CD4-positive, alpha-beta memory T cell (primary cell): Measurements from ENCODE around the gene APLF. TPM values are rescaled to one million over a fixed set of nuclear protein-coding genes. Genes with fewer than 3 reads are reported as not detected.

Experiments
- CTCF ChIA-PET: fragments of 350-600 bp; sonication (Branson Sonifier 250); formaldehyde crosslinking; loops from one replicate; lab custom pipeline; 2021; ENCODE audit warnings: inconsistent platforms; ENCODE audit not compliant: partially characterized antibody; lab: Charles Lee
- POLR2A ChIA-PET: fragments of 350-600 bp; sonication (Branson Sonifier 250); formaldehyde crosslinking; loops from one replicate; lab custom pipeline; 2021; ENCODE audit not compliant: partially characterized antibody; lab: Charles Lee
- DNase-seq, 5 donors: peaks; one replicate each; pipeline versions ENCODE4 v3.0.0 to v3.0.0-alpha.2; 2020 to 2022; ENCODE audit warnings: mixed read lengths in 1 of 5
- H3K27ac ChIP-seq: one replicate; pipeline ENCODE4 v1.7.0; 2013; ENCODE audit warnings: low read depth, low read length
- H3K27me3 ChIP-seq: 2 replicates; pipeline ENCODE4 v1.7.0; 2013; ENCODE audit warnings: mild to moderate bottlenecking, low read length, moderate library complexity; ENCODE audit not compliant: insufficient read depth
- H3K36me3 ChIP-seq: 2 replicates; pipeline ENCODE4 v1.7.0; 2013; ENCODE audit warnings: mild to moderate bottlenecking, low read length, moderate library complexity; ENCODE audit not compliant: insufficient read depth
- H3K4me1 ChIP-seq: 2 replicates; pipeline ENCODE4 v1.7.0; 2013; ENCODE audit warnings: mild to moderate bottlenecking, low read length, moderate library complexity; ENCODE audit not compliant: insufficient read depth
- H3K4me3 ChIP-seq, 2 donors: one replicate each; pipeline ENCODE4 v1.7.0; 2013; ENCODE audit warnings: low read length in 2 of 2, mild to moderate bottlenecking in 1 of 2
- H3K9me3 ChIP-seq, 2 donors: one replicate each; pipeline ENCODE4 v1.7.0; 2013; ENCODE audit warnings: low read length in 2 of 2, control low read depth in 1 of 2; ENCODE audit not compliant: control insufficient read depth in 1 of 2
- H3K27ac Mint-ChIP-seq, 7 donors: one replicate each; pipeline ENCODE4 v1.8.0; 2020 to 2021; ENCODE audit warnings: mixed read lengths in 7 of 7, mild to moderate bottlenecking in 6 of 7, inconsistent platforms in 3 of 7, moderate library complexity in 3 of 7
- H3K27me3 Mint-ChIP-seq, 2 donors: one replicate each; pipeline ENCODE4 v1.8.0; 2020 to 2021; ENCODE audit warnings: mixed read lengths in 2 of 2
- H3K36me3 Mint-ChIP-seq, 2 donors: one replicate each; pipeline ENCODE4 v1.8.0; 2020 to 2021; ENCODE audit warnings: mixed read lengths in 2 of 2, inconsistent platforms in 1 of 2, mild to moderate bottlenecking in 1 of 2
- H3K4me1 Mint-ChIP-seq, 4 donors: one replicate each; pipeline ENCODE4 v1.8.0; 2020 to 2021; ENCODE audit warnings: mixed read lengths in 4 of 4, mild to moderate bottlenecking in 1 of 4
- H3K4me3 Mint-ChIP-seq, 8 donors: one replicate each; pipeline ENCODE4 v1.8.0; 2020 to 2021; ENCODE audit warnings: mixed read lengths in 8 of 8, mild to moderate bottlenecking in 7 of 8, moderate library complexity in 6 of 8, inconsistent platforms in 3 of 8
- H3K9me3 Mint-ChIP-seq, 8 donors: one replicate each; pipeline ENCODE4 v1.8.0; 2020 to 2021; ENCODE audit warnings: mixed read lengths in 8 of 8, mild to moderate bottlenecking in 5 of 8, inconsistent platforms in 3 of 8, moderate library complexity in 1 of 8
- intact Hi-C: fragments of 100-400 bp; cut with micrococcal nuclease; formaldehyde crosslinking; loops from one replicate; pipeline ENCODE4 v1.15.1; 2023
- polyA plus RNA-seq, 2 donors: library from polyadenylated mRNA; unstranded; fragments of 300-500 nt; fragmentation: Illumina TruSeq; gene quantifications; one replicate each; pipeline ENCODE4 v1.2.3, GENCODE V29; 2021
- total RNA-seq, 2 experiments: library from RNA; stranded (reverse); gene quantifications; one replicate each; pipeline ENCODE4 v1.2.3, GENCODE V29; 2021

The APLF gene
- total and polyA plus RNA-seq, 4 experiments from 2014 or later: 2.9 to 9.5 (median 5.7) TPM

DNA sequence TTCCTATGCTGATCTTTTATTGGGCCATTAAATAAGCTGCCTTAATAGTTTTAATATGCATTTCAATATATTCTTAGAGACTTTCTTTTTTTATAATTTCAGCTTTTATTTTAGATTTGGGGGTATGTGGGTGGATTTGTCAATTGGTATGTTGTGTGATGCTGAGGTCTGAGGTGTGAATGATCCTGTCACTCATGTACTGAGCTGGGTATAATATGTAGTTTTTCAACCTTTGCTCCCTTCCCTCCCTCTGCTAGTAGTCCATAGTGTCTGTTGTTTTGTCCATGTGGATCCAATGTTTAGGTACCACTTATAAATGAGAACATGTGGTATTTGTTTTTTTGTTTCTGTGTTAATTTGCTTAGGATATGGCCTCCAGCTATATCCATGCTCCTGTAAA lies 140.5 kb downstream of the APLF start:
- peaks cover 6 to 14% of the 10 kb centered on the region in 2 donors for H3K36me3 Mint-ChIP-seq
- no peak overlapping the region for H3K27ac ChIP-seq
- H3K36me3 ChIP-seq: no peaks in the 10 kb centered on the region
- no peaks in the 10 kb centered on the region for H3K4me1 ChIP-seq
- POLR2A ChIA-PET: no interaction called here
- no peaks in the 10 kb centered on the region for H3K4me1 Mint-ChIP-seq
- H3K27me3 ChIP-seq: no peaks in the 10 kb centered on the region
- no peak for DNase-seq
- peaks cover 1 to 3% of the 10 kb centered on the region in 2 donors for H3K27me3 Mint-ChIP-seq
- CTCF ChIA-PET: interaction anchor here (5.3 kb wide), 1 partner anchor 12 kb away, joined by 18 read pairs; no protein-coding TSS in a partner anchor
- peaks cover 0 to 3% of the 10 kb centered on the region in 2 donors for H3K9me3 ChIP-seq
- H3K4me3 Mint-ChIP-seq: no peak overlapping the region
- intact Hi-C loops: no loop called here
- peaks cover 0 to 33% (median 14%) of the 10 kb centered on the region in 8 donors for H3K9me3 Mint-ChIP-seq
- H3K4me3 ChIP-seq: no peak overlapping the region
- H3K27ac Mint-ChIP-seq: no peak overlapping the region

DNA sequence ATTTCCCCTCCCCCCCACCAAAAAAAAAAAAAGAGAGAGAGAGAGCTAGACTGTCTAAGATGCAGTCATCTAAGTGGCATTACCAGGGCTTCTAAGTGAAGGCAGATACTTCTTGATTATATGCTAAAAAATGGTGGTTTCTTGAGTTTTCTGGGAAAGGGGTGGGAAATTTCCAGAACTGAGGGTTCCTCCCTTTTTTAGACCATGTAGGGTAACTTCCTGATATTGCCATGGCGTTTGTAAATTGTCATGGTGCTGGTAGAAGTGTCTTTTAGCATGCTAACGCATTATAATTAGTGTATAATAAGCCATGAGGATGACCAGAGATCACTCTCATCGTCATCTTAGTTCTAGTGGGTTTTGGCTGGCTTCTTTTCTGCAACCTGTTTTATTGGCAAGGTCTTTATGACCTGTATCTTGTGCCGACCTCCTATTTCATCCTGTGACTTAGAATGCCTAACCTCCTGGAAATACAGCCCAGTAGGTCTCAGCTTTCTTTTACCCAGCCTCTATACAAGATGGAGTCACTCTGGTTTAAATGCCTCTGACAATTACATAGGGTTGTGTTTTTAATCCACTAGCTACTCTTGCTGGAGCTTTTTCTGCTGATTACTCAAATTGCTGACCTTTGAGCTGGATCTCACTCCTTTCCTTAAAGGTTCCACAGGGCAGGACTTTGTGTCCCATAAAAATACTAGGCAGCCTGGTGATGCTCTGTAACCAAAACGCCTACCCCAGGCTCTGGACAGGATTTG lies 145.6 kb downstream of the APLF start:
- H3K9me3 ChIP-seq: peaks cover 0 to 3% of the 10 kb centered on the region in 2 donors
- ChIA-PET POLR2A (no interaction called here), CTCF (no interaction called here)
- H3K4me1 Mint-ChIP-seq: no peaks in the 10 kb centered on the region
- DNase-seq: no peak
- H3K4me3 Mint-ChIP-seq: no peak overlapping the region
- H3K36me3 Mint-ChIP-seq: peaks cover 6 to 17% of the 10 kb centered on the region in 2 donors
- no peaks in the 10 kb centered on the region for H3K4me1 ChIP-seq
- H3K27ac ChIP-seq: no peak overlapping the region
- intact Hi-C loops: no loop called here
- peaks cover 1 to 3% of the 10 kb centered on the region in 2 donors for H3K27me3 Mint-ChIP-seq
- H3K27me3 ChIP-seq: no peaks in the 10 kb centered on the region
- no peaks in the 10 kb centered on the region for H3K36me3 ChIP-seq
- no peak overlapping the region for H3K4me3 ChIP-seq
- peaks cover 0 to 33% (median 15%) of the 10 kb centered on the region in 8 donors for H3K9me3 Mint-ChIP-seq
- no peak overlapping the region for H3K27ac Mint-ChIP-seq

DNA sequence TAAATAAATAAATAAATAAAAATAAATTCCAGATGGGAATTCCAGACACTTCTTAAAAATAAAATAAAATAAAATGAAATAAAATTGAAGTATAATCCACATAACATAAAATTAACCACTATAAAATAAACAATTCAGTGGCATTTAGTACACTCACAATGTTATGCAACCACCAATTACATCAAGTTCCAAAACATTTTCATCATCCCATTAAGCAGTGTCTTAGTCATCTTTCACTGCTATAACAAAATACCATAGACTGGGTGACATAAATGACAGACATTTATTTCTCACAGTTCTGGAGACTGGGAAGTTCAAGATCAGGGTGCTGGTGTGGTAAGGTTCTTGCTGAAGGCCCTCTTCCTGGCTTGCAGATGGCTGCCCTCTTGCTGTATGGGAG lies 153.4 kb downstream of the APLF start:
- intact Hi-C loops: no loop called here
- Histone ChIP-seq H3K9me3 (no peaks in the 10 kb centered on the region), H3K4me1 (no peaks in the 10 kb centered on the region), H3K36me3 (no peaks in the 10 kb centered on the region), H3K27ac (no peak overlapping the region), H3K27me3 (no peaks in the 10 kb centered on the region), H3K4me3 (no peak overlapping the region)
- no peak for DNase-seq
- POLR2A ChIA-PET: no interaction called here
- Mint-ChIP-seq H3K9me3 (peaks cover 3 to 20% (median 9%) of the 10 kb centered on the region in 8 donors), H3K4me3 (no peak overlapping the region), H3K27me3 (peaks cover 0 to 3% of the 10 kb centered on the region in 2 donors), H3K27ac (no peak overlapping the region), H3K36me3 (no peaks in the 10 kb centered on the region), H3K4me1 (peaks cover 0 to 1% (median 0%) of the 10 kb centered on the region in 4 donors)
- CTCF ChIA-PET: no interaction called here

GRCh38 chr2:68623820-68624219 lies 156.4 kb downstream of the APLF start:
- Mint-ChIP-seq H3K4me1 (peaks cover 0 to 1% (median 0%) of the 10 kb centered on the region in 4 donors), H3K9me3 (peaks cover 4 to 20% (median 12%) of the 10 kb centered on the region in 8 donors), H3K27ac (no peak overlapping the region), H3K36me3 (peaks cover under 1 to 1% of the 10 kb centered on the region in 2 donors), H3K4me3 (no peak overlapping the region), H3K27me3 (peaks cover 11% of the 10 kb centered on the region in 2 donors)
- H3K9me3 ChIP-seq: no peaks in the 10 kb centered on the region
- no peak for DNase-seq
- ChIA-PET CTCF (no interaction called here), POLR2A (no interaction called here)
- intact Hi-C loops: no loop called here
- H3K27me3 ChIP-seq: no peaks in the 10 kb centered on the region
- H3K4me3 ChIP-seq: no peak overlapping the region
- no peaks in the 10 kb centered on the region for H3K36me3 ChIP-seq
- H3K4me1 ChIP-seq: no peaks in the 10 kb centered on the region
- no peak overlapping the region for H3K27ac ChIP-seq

DNA sequence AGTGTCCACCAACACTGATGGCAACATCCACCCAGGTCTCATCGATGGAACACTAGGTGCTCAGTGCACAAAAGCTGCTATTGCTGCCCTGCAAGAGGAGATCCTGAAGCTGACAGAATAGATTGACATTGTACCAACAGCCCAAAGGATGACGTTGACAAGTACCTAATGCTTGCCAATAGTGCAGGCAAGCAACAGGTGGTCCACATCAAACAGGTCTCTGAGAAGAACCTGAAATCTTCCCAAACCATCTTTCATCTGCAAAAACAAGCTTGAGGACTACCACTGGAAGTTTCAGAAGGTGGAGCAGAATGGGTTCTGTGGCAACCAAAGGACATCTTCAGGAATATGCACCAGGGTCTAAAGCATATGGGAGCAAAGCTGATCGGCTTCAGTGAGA lies 160.2 kb downstream of the APLF start:
- H3K27ac ChIP-seq: no peak overlapping the region
- H3K36me3 Mint-ChIP-seq: peaks cover 4% of the 10 kb centered on the region in 2 donors
- H3K27me3 Mint-ChIP-seq: peaks cover 16 to 19% of the 10 kb centered on the region in 2 donors
- peaks cover 3 to 25% (median 9%) of the 10 kb centered on the region in 8 donors for H3K9me3 Mint-ChIP-seq
- H3K4me1 ChIP-seq: no peaks in the 10 kb centered on the region
- no peak overlapping the region for H3K27ac Mint-ChIP-seq
- no peaks in the 10 kb centered on the region for H3K4me1 Mint-ChIP-seq
- ChIA-PET CTCF (interaction anchor here (1.6 kb wide), 1 partner anchor 140 kb away, joined by 4 read pairs; no protein-coding TSS in a partner anchor), POLR2A (no interaction called here)
- H3K9me3 ChIP-seq: no peaks in the 10 kb centered on the region
- intact Hi-C loops: no loop called here
- no peak overlapping the region for H3K4me3 Mint-ChIP-seq
- no peak overlapping the region for H3K4me3 ChIP-seq
- no peaks in the 10 kb centered on the region for H3K36me3 ChIP-seq
- H3K27me3 ChIP-seq: no peaks in the 10 kb centered on the region
- DNase-seq: no peak

Other genes with a start within 250 kb of the APLF start
- gene PPP3R1, start 215.1 kb upstream of the APLF start, total RNA-seq: 10 to 100 TPM; 74.8 to 76.8 TPM
- gene PPP3R1, start 215.1 kb upstream of the APLF start, polyA plus RNA-seq: 1 to 10 TPM; 3.9 to 5.4 TPM
- gene CNRIP1, start 147.6 kb upstream of the APLF start, total RNA-seq: under 1 TPM in 1 of 2 experiments, not detected in 1; 0.29 TPM
- not detected for gene CNRIP1, start 147.6 kb upstream of the APLF start, polyA plus RNA-seq
- 10 to 100 TPM in 1 of 2 experiments, 1 to 10 TPM in 1; 9.1 to 10.7 TPM for gene PLEK, start 102.3 kb upstream of the APLF start, total RNA-seq
- gene PLEK, start 102.3 kb upstream of the APLF start, polyA plus RNA-seq: 1 to 10 TPM; 5.7 to 7.3 TPM
- 1 to 10 TPM; 6.4 to 6.5 TPM for gene FBXO48, start 291 bp upstream of the APLF start, total RNA-seq
- 1 to 10 TPM in 1 of 2 donors, under 1 TPM in 1; 0.67 to 1.2 TPM for gene FBXO48, start 291 bp upstream of the APLF start, polyA plus RNA-seq
- gene PROKR1, start 176.0 kb downstream of the APLF start, total RNA-seq: not detected
- gene PROKR1, start 176.0 kb downstream of the APLF start, polyA plus RNA-seq: under 1 TPM in 1 of 2 donors, not detected in 1; 0.07 TPM